ENCODE results near the gene CCT7. TPM values are rescaled to one million over a fixed set of nuclear protein-coding genes. Genes with fewer than 3 reads are reported as not detected.

Gene CCT7
- total and polyA plus RNA-seq, 2 of the 8 experiments (the other 6 are each of a cell fraction or from before 2014, with no cell fraction given) = 440 to 474 TPM

DNA sequence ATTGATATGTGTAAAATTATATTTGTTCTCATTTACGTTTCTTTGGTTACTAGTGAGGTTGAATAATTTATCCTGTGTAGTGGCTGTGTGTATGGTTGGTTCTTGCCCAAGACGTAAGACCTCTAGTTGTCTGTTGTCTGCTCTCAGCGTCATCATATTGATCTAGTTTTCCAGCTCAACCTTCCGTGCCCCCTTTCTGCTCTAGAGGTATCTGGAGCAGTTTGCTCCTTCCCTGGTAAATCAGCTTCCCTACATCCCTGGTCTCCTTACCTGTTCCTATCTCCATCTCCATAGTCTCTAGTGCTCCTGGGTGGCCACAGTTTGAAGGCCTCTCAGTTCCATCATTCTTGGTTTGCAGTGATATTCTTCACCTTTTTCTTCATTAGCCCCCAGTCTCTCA, 18.9 kb upstream of the CCT7 start (continued):
- TF ChIP-seq, protein P1, sequence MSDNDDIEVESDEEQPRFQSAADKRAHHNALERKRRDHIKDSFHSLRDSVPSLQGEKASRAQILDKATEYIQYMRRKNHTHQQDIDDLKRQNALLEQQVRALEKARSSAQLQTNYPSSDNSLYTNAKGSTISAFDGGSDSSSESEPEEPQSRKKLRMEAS (IDR thresholded peaks at IDR 0.05) = no peak
- no peak for TF ChIP-seq PHF8 (conservative IDR thresholded peaks at IDR 0.05; ENCODE audit: low read depth, low read length)
- no peak for TF ChIP-seq POLR2A (IDR thresholded peaks at IDR 0.05; ENCODE audit: control extremely low read depth in 1 of 2, low read depth in 2 of 2, low read length in 2 of 2)
- TF ChIP-seq TBP (IDR thresholded peaks at IDR 0.05; ENCODE audit: low read depth, low read length) = no peak
- no peak for TF ChIP-seq MAFK (IDR thresholded peaks at IDR 0.05; ENCODE audit: low read depth, low read length)
- TF ChIP-seq JUN (IDR thresholded peaks at IDR 0.05; ENCODE audit: low read depth, low read length) = no peak
- TF ChIP-seq SIN3A (conservative IDR thresholded peaks at IDR 0.05 in 1 of 2, IDR thresholded peaks at IDR 0.05 in 1 of 2; ENCODE audit: low read depth in 1 of 2, low read length in 2 of 2) = no peak
- no peak for TF ChIP-seq RNF2 (IDR thresholded peaks at IDR 0.05; ENCODE audit: borderline replicate concordance, low read depth, low read length, missing control alignments, poor library complexity, severe bottlenecking)
- TF ChIP-seq RBBP5 (IDR thresholded peaks at IDR 0.05; ENCODE audit: borderline replicate concordance, low read depth, low read length) = no peak
- TF ChIP-seq RFX5 (IDR thresholded peaks at IDR 0.05; ENCODE audit: borderline replicate concordance, low read depth, low read length) = no peak
- no peak for TF ChIP-seq FOSL1 (IDR thresholded peaks at IDR 0.05; ENCODE audit: insufficient read depth, low read depth, low read length)

Data from H1 (cell line).